ENCODE measurements around the gene MSH2. TPM values are rescaled to one million over a fixed set of nuclear protein-coding genes. Genes with fewer than 3 reads are reported as not detected.
"Not testable (repeated sequence)": the region's sequence is repeated elsewhere in the genome, so short reads cannot be mapped to it uniquely, and the experiment has no call there.

Gene MSH2
- total RNA-seq, 1 donor from 2014 or later, result 13.2 TPM

DNA sequence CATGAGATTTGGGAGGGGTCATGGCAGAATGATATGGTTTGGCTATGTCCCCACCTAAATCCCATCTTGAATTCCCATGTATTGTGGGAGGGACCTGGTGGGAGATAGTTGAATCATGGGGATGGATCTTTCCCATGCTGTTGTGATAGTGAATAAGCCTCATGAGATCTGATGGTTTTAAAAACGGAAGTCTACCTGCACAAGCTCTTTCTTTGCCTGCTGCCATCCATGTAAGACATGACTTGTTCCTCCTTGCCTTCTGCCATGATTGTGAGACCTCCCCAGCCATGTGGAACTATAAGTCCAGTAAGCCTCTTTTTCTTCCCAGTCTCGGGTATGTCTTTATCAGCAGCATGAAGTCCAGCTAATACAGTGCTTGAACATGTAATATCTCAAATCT lies 5.0 kb downstream of the MSH2 start:
- DNase-seq (ENCODE audit: low spot score), result not testable (repeated sequence)

DNA sequence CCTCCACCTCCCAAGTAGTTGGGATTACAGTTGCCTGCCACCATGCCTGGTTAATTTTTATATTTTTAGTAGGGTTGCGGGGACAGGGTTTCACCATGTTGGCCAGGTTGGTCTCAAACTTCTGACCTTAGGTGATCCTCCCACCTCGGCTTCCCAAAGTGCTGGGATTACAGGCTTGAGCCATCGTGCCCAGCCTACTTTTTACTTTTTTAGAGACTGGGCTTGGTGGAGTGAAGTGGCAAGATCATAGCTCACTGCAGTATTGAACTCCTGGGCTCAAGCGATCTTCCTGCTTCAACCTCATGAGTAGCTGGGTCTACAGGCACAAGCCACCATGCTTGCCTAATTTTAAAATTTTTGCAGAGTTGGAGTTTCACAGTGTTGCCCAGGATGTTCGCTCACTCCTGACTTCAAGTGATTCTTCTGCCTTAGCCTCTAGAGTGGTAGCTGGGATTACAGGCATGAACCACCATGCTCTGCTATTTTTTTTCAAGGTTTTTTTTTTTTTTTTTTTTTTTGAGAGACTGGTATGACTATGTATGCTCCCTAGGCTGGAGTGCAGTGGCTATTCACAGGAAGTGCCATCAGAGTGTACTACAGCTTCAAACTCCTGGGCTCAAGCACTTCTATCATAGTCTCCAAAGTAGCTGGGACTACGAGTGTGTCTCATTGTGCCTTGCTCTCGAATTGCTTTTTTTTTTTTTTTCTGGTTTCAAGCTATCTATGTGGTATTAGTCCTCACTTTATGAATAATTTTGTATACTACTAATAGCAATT lies 11.9 kb downstream of the MSH2 start:
- no peak for DNase-seq (ENCODE audit: low spot score)

DNA sequence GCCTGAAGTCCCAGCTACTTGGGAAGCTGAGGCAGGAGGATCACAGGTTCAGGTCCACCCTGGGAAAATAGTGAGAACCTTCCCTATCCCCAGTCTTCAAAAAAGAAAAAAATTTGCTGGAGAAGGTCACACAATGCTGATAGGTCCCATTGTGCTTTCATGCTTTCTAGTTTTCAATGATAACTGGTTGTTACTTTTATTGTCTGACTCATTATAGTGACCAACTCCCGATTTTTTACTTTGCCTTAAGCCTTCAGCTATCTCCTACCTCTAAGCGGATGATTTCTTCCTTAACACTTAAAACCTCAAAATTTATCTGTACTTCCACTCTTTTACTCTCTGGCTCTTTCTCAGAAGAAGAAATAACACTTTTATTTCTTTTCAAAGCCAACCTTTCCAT lies 17.3 kb downstream of the MSH2 start:
- no peak for DNase-seq (ENCODE audit: low spot score)

DNA sequence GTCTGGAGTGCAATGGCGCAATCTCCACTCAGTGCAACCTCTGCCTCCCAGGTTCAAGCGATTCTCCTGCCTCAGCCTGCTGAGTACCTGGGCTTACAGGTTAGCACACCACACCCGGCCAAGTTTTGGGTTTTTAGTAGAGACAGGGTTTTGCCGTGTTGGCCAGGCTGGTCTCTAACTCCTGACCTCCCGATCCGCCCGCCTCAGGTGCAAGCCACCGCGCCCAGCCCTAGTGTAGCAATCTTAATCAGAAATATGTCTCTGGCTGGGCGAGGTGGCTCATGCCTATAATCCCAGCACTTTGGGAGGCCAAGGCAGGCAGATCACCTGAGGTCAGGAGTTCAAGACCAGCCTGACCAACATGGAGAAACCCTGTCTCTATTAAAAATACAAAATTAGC lies 17.7 kb downstream of the MSH2 start:
- not testable (repeated sequence) for DNase-seq (ENCODE audit: low spot score)

DNA sequence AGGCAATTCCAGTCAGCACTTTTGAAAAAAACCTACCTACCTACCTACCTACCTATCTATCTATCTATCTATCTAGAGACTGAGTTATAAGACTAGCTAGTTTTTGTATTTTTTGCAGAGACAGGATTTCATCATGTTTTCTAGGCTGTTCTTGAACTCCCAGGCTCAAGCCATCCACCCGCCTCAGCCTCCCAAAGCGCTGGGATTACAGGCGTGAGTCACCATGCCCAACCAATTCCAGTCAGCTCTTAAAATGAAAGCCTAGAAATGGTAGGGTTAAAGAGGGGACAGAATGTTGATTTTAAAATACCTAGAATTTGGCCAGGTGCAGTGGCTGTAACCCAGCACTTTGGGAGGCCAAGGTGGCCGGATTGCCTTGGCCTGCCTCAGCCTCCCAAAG lies 19.1 kb downstream of the MSH2 start:
- no peak for DNase-seq (ENCODE audit: low spot score)

DNA sequence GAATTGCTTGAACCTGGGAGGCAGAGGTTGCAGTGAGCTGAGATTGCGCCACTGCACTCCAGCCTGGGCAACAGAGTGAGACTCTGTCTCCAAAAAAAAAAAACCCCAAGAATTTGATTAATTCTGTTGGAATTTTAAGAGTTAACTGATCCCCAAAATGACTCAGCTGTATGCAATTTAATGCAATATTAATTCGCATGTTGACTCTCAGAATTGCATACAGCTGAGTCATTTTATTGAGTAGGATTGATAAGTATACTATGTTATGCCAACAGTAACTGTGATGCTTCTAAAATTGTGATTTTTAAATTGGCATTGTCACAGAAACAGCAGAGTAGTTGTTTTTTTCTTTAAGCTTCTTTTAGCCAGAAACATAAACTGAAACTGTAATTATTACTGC lies 19.6 kb downstream of the MSH2 start:
- DNase-seq (ENCODE audit: low spot score), result no peak

DNA sequence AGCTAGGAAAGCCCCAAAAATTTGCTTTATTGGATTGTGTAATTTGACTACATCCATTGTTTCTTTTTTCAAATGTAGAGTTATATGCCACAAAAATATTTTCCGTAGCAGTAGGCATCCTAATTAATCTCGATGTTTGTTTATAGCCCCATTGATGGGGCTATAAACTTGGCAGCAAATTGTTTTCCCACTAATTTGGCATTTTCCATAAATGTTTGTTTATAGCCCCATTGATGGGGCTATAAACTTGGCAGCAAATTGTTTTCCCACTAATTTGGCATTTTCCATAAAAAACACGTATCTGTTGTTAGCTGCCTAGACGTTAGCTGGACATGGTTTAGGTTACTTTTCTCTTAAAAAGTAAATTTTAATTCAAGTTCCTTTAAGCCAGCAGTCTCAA lies 23.8 kb downstream of the MSH2 start:
- DNase-seq (ENCODE audit: low spot score), result no peak

DNA sequence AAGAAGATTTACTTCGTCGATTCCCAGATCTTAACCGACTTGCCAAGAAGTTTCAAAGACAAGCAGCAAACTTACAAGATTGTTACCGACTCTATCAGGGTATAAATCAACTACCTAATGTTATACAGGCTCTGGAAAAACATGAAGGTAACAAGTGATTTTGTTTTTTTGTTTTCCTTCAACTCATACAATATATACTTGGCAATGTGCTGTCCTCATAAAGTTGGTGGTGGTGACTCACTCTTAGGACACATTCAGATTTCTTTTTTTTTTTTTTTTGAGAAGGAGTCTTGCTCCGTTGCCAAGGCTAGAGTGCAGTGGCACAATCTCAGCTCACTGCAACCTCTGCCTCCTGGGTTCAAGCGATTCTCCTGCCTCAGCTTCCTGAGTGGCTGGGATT lies 26.8 kb downstream of the MSH2 start:
- DNase-seq (ENCODE audit: low spot score), result no peak

DNA sequence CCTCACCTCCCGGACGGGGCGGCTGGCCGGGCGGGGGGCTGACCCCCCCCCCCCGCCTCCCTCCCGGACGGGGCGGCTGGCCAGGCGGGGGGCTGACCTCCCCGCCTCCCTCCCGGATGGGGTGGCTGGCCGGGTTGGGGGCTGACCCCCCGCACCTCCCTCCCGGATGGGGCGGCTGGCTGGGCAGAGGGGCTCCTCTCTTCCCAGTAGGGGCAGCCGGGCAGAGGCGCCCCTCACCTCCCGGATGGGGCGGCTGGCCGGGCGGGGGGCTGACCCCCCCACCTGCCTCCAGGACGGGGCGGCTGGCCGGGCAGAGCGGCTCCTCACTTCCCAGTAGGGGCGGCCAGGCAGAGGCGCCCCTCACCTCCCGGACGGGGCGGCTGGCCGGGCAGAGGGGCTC lies 30.1 kb downstream of the MSH2 start:
- DNase-seq (ENCODE audit: low spot score), result not testable (repeated sequence)

DNA sequence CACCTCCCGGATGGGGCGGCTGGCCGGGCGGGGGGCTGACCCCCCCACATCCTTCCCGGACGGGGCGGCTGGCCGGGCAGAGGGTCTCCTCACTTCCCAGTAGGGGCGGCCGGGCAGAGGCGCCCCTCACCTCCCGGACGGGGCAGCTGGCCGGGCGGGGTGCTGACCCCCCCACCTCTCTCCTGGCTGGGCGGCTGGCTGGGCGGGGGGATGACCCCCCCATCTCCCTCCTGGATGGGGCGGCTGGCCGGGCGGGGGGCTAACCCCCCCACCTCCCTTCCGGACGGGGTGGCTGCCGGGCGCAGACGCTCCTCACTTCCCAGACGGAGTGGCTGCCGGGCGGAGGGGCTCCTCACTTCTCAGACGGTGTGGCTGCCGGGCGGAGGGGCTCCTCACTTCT lies 30.5 kb downstream of the MSH2 start:
- not testable (repeated sequence) for DNase-seq (ENCODE audit: low spot score)

DNA sequence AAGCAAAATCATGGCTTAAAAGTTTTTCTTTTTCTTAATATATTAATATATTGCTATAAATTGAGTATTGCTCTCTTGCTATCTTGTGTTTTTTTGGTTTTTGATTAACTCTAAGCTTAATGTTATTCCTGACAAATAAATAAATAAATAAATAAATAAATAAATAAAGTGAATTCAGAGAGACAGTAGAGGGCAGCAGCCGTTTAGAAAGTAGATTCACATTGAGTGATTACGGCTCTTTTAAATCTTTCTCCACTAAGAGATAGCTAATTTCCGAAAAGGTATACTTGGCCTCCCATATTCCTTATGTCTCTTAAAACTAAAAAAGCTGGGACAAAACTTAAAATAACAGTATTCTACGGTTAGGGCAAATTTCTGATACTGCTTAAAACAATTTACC lies 34.3 kb downstream of the MSH2 start:
- no peak for DNase-seq (ENCODE audit: low spot score)

DNA sequence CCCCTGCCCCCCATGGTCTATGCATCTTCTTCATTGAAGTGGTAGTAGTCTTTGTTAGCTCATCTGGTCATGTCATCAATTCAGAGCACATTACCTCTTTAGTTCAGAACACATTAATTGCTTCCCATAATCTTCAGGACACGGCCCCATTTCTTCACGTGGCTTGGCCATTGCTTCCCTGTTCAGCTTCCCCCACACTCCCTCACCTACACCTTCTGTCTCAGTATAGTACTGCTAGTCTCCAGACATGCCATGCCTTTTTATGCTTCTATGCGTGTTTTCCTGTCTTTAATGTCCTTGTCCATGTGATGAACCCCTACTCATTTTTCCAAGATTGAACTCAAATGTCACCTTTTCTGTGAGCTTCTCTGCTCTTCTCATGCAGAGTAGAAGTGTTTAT lies 35.1 kb downstream of the MSH2 start:
- DNase-seq (ENCODE audit: low spot score), result no peak

DNA sequence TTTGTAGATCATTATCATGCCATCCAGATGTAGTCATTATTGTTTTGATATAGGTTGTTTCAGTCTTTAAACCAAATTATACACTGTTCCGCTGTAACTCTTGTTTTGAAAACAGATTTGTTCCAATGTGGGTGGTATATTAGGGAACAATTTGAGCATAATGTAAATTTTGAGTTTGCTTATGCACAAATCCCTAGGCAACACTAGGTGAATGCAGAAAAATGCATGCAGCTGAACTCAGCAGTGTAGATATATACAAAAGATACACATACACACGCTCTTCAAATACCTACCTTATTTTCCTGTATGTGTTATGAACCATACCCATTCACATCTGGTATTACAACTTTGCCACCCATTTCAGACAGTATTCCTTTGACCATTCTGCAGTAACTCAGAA lies 35.8 kb downstream of the MSH2 start:
- no peak for DNase-seq (ENCODE audit: low spot score)

DNA sequence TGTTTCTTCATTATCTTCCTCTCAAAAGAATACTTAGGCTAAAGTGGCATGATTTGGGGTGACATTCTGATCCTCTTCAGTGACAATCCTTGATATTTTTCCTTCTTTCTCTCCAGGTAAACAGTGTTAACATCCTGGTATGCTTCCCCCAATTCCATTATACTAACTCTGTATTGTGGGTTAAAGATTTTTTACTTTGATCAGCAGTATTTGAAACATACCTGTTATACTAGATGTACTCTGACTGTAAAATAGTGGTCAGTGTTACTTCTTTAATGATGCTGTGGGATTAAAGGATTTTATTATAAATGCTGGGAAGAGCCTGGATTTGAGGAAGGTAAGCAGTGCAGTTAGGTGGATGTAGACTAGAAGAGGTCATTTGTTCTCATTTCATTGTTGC lies 48.8 kb downstream of the MSH2 start:
- no peak for DNase-seq (ENCODE audit: low spot score)

DNA sequence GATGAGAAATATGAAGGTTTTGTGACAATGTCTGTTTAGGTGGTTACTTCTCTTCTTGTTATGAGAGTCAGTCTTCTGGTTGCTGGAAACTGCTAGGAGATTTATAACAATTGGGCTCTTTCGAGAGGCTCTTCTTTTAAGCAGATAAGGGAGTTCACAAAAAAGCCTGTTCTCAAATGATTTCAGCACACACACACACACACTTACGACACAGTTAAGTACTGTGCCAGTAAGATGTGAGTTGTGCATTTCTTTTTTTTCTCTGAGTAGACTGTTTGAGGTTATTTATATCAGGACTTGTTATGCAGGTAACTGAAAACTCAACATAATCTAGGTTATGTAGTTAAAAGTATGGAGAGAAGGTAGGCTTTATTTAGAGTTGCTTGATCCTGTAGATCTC lies 49.8 kb downstream of the MSH2 start:
- no peak for DNase-seq (ENCODE audit: low spot score)

DNA sequence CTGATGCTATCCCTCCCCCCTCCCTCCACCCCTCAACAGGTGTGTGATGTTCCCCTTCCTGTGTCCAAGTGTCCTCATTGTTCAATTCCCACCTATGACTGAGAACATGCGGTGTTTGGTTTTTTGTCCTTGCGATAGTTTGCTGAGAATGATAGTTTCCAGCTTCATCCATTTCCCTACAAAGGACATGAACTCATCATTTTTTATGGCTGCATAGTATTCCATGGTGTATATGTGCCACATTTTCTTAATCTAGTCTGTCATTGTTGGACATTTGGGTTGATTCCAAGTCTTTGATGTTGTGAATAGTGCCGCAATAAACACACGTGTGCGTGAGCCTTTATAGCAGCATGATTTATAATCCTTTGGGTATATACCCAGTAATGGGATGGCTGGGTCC lies 51.9 kb downstream of the MSH2 start:
- DNase-seq (ENCODE audit: low spot score), result not testable (repeated sequence)

DNA sequence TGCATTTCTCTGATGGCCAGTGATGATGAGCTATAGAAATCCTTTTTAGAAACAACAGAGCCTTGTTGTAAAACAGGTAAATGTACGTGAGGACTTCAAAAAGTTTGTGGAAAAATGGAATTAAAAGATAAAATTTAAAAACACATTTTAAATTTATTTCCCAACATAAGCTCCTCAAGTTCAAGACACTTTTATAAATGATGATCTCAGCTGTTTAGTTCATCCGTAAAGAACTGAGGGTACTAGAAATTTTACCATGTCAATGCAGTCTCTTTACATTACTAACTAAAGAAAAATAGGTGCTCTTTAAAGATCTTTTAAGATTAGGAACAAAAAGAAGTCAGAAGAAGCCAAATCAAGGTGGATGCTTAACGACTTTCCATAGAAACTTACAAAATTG lies 52.5 kb downstream of the MSH2 start:
- no peak for DNase-seq (ENCODE audit: low spot score)

DNA sequence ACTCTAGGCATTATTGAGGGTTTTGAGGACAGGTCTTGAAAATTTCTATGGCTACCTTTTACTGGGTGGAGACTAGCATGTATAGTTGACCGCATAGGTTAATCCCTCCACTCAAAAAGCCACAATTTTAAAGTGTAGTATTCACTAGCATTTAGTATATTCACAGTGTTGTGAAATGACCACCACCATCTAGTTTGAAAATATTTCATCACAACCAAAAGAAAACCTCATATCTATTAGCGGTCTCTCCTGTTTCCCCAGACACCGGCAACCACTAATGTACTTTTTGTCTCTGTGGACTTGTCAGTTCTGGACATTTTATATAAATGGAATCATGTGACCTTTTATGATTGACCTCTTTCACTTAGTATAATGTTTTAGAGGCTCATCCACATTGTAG lies 53.9 kb downstream of the MSH2 start:
- no peak for DNase-seq (ENCODE audit: low spot score)

DNA sequence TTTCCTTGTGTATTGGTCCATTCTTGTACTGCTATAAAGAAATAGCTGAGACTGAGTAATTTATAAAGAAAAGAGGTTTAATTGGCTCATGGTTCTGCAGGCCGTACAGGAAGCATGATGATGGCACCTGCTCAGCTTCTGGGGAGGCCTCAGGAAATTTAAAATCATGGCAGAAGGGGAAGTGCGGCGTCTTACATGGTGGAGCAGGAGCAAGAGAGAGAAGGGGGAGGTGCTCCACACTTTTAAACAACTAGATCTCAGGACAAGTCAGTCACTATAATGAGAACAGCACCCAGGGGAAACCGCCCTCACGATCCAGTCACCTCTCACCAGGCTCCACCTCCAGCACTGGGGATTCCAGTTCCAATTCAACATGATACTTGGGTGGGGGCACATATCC lies 54.3 kb downstream of the MSH2 start:
- DNase-seq (ENCODE audit: low spot score), result no peak

DNA sequence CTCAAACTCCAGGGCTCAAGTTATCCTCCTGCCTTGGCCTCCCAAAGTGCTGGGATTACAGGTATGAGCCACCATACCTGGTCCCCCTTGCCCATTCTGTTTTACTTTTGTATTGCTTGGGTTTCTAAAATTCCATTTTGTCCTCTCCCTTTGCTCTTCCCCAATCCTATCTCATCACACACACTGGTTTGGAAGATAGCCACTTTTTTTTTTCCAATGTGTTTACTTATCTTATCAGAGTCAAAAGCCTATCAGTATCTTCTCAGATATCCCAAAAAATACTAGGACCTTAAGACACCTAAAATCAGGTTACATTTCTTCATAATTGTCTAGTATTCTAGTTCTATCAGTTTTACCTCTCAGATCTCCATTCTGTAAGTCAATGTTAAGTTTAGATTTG lies 56.1 kb downstream of the MSH2 start:
- DNase-seq (ENCODE audit: low spot score), result no peak

DNA sequence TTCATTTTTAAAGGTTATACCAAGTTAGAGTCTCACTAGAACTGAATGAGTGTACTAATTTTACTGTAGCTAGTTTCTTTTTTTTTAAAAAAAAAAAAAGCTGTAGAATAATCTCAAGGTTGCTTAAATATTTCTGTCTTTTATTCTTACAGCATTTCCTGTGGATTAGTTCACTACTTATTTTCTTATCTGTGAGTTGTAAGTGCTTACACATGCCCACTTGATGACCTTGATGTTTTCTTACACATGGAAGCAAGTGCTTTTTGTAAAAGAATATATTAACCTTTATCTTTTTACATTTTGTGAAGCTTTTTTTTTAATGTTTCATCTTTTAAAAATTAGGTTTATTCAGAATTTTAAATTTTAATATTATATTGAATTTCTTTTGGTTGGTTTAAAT lies 57.8 kb downstream of the MSH2 start:
- DNase-seq (ENCODE audit: low spot score), result no peak

DNA sequence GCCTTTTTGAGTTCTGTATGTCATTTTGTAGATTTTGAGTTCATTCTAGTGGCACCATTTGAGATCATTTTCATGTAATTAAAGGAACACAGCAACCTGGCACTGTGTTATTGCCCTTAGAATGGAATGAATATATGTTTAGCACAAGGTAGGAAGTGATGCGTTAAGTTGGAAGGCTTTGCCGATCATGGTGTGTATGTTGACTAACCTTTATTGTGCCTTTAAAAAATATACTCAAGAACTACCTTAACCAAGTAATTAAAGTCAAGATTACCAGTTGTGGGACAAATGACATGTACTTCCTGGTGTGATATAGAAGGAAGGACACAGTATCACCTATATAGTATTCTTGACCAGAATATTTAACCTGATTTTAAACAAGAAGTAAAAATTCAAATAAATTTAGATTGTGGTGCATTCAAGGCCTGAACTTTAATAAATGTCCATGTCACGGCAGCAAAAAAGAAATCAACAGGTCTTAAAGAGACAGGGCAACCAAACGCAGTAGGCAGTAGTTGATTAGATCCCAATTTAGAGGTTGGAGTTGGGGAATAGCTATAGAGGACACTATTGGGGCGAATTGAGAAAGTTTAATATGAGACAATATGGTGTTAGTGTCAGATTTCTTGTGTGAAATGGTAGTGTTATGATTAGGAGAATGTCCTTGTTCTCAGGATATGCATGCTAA lies 68.6 kb downstream of the MSH2 start:
- no peak for DNase-seq (ENCODE audit: low spot score)

DNA sequence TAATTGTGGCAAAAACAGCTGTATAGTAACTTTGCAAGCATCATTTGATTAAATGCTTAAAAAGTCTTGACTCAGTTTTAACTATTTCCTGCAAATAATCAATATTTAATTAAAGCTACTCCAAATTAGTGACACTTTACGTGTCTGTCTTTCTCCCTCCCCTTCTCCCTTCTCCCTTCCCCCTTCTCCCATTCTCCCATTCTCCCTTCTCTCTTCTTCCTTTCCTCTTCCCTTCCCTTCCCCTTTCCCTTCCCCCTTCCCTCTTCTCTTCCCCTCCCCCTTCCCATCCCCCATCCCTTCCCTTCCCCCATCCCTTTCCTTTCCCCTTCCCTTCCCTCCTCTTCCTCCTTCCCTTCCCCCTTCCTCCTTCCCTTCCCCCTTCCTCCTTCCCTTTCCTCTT lies 76.9 kb downstream of the MSH2 start:
- DNase-seq (ENCODE audit: low spot score), result no peak

DNA sequence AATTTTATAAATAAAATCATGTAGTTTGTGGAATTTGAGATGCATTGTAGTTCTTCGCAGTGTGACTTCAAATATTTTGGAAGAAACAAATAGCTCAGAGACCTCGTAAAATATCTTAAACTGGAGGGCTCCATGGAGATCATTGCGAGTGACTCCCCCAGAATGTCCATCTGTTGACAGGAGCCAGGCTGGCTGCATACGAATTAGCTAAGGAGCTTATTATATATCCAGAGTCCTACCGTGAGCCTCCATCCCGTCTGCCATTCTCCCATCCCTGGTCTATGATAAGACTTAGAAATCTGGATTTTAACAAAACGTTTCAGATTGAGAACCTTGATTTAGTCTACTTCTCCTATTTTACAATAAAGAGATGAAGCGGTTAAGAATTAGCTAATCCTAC lies 80.2 kb downstream of the MSH2 start:
- DNase-seq (ENCODE audit: low spot score), result no peak
